SK-N-MC (cell line): ENCODE results near the gene GSTM4.
A peak's percentile ranks its signal among the peaks of the same experiment; 100 is the strongest.
"Not testable (repeated sequence)": the region's sequence is repeated elsewhere in the genome, so short reads cannot be mapped to it uniquely, and the experiment has no call there.

Experiments used
- DNase-seq: peaks from one replicate; pipeline ENCODE4 v3.0.0-alpha.2; 2011; ENCODE audit warnings: low read depth, low spot score
- H3K27ac ChIP-seq: fragments of 200-600 bp; sonication (generic); 2 replicates; pipeline ENCODE4 v1.5.1; 2016; ENCODE audit warnings: mixed run types
- H3K36me3 ChIP-seq: fragments of 200-600 bp; sonication (generic); 2 replicates; pipeline ENCODE4 v1.6.1; 2017; ENCODE audit warnings: antibody characterized with exemption, low read length, mixed read lengths; ENCODE audit not compliant: insufficient read depth
- H3K4me3 ChIP-seq: fragments of 200-600 bp; sonication (generic); 2 replicates; pipeline ENCODE4 v1.5.1; 2016
- H3K9ac ChIP-seq: fragments of 200-600 bp; sonication (generic); 2 replicates; pipeline ENCODE4 v1.8.0; 2017; ENCODE audit warnings: mixed run types, mixed read lengths; ENCODE audit not compliant: insufficient read length
- H3K9me3 ChIP-seq: fragments of 200-600 bp; sonication (generic); 2 replicates; pipeline ENCODE4 v1.6.1; 2017; ENCODE audit warnings: low read depth, mild to moderate bottlenecking, antibody characterized with exemption, low read length, moderate library complexity, mixed read lengths
- EZH2 ChIP-seq: fragments of 200-600 bp; sonication (generic); IDR thresholded peaks from one replicate; pipeline ENCODE4 v1.6.1; 2017; ENCODE audit warnings: antibody characterized with exemption
- FOXP2 ChIP-seq: optimal IDR thresholded peaks from 2 replicates; pipeline ENCODE3; 2011; ENCODE audit warnings: mild to moderate bottlenecking, moderate library complexity; ENCODE audit not compliant: insufficient read depth; ENCODE audit errors: extremely low read length, control extremely low read depth
- POLR2AphosphoS5 ChIP-seq: IDR thresholded peaks from 2 replicates; pipeline ENCODE4 v1.6.1; 2012; ENCODE audit warnings: mild to moderate bottlenecking, low read depth, low read length, borderline replicate concordance

Gene GSTM4

GRCh38 chr1:109687109-109687508 lies 31.2 kb downstream of the GSTM4 start:
- not testable (repeated sequence) for DNase-seq, H3K9ac ChIP-seq

GRCh38 chr1:109687641-109688499 lies 32.0 kb downstream of the GSTM4 start, which contains the start of gene GSTM1:
TSS of gene GSTM1 (plus strand) at chr1:109687817. CDS start at chr1:109687874, 57 bp downstream.
- Histone ChIP-seq H3K27ac (no peak within 1 kb of the TSS), H3K36me3 (no peaks in the 10 kb centered on the region; the same call in 1 of the 2 replicates), H3K4me3 (peak within 1 kb of the TSS; percentile 81), H3K9ac (peak within 1 kb of the TSS; percentile 84), H3K9me3 (no peaks in the 10 kb centered on the region)
- DNase-seq = peak; percentile 40
- TF ChIP-seq FOXP2 (no peak), POLR2AphosphoS5 (peak; percentile 92), EZH2 (no peak)

More at GRCh38 chr1:109687109-109687508, 31.2 kb downstream of the GSTM4 start:
- not testable (repeated sequence) for H3K36me3 ChIP-seq, H3K9me3 ChIP-seq, H3K27ac ChIP-seq
- peak overlapping the region; percentile 81 for H3K4me3 ChIP-seq

GRCh38 chr1:109689844-109690405 lies 34.0 kb downstream of the GSTM4 start:
- Histone ChIP-seq H3K9ac (no peak overlapping the region), H3K9me3 (no peaks in the 10 kb centered on the region), H3K4me3 (no peak overlapping the region), H3K36me3 (no peaks in the 10 kb centered on the region; the same call in 1 of the 2 replicates), H3K27ac (no peak overlapping the region)
- TF ChIP-seq POLR2AphosphoS5 (no peak), EZH2 (no peak), FOXP2 (no peak)
- DNase-seq = no peak

GRCh38 chr1:109691759-109692158 lies 35.9 kb downstream of the GSTM4 start:
- TF ChIP-seq POLR2AphosphoS5 (no peak), FOXP2 (no peak), EZH2 (no peak)
- H3K9ac ChIP-seq = no peak overlapping the region
- H3K36me3 ChIP-seq = no peaks in the 10 kb centered on the region; the same call in 1 of the 2 replicates
- H3K4me3 ChIP-seq = no peak overlapping the region
- H3K27ac ChIP-seq = no peak overlapping the region
- no peaks in the 10 kb centered on the region for H3K9me3 ChIP-seq
- DNase-seq = no peak

GRCh38 chr1:109694400-109694799 lies 38.5 kb downstream of the GSTM4 start:
- H3K4me3 ChIP-seq, H3K9ac ChIP-seq, H3K27ac ChIP-seq, H3K36me3 ChIP-seq, DNase-seq, H3K9me3 ChIP-seq: not testable (repeated sequence)

GRCh38 chr1:109695138-109695537 lies 39.2 kb downstream of the GSTM4 start:
- not testable (repeated sequence) for H3K9ac ChIP-seq, H3K36me3 ChIP-seq, H3K9me3 ChIP-seq, DNase-seq, H3K4me3 ChIP-seq, H3K27ac ChIP-seq

GRCh38 chr1:109697066-109697465 lies 41.2 kb downstream of the GSTM4 start:
- H3K4me3 ChIP-seq = no peak overlapping the region
- no peak for DNase-seq
- no peak overlapping the region for H3K27ac ChIP-seq
- no peak overlapping the region for H3K9ac ChIP-seq
- H3K9me3 ChIP-seq = no peaks in the 10 kb centered on the region
- no peaks in the 10 kb centered on the region for H3K36me3 ChIP-seq
- TF ChIP-seq POLR2AphosphoS5 (no peak), EZH2 (no peak), FOXP2 (no peak)

- H3K4me3 ChIP-seq, H3K9ac ChIP-seq, H3K9me3 ChIP-seq, DNase-seq, H3K27ac ChIP-seq, H3K36me3 ChIP-seq: not testable (repeated sequence)
Measured at GRCh38 chr1:109697861-109698260, 42.0 kb downstream of the GSTM4 start.

- not testable (repeated sequence) for H3K36me3 ChIP-seq, H3K9ac ChIP-seq, DNase-seq, H3K27ac ChIP-seq, H3K9me3 ChIP-seq, H3K4me3 ChIP-seq
Measured at GRCh38 chr1:109702940-109703339, 47.0 kb downstream of the GSTM4 start.
